B cell (primary cell): ENCODE measurements around the gene ATP5F1A. TPM values are rescaled to one million over a fixed set of nuclear protein-coding genes. Genes with fewer than 3 reads are reported as not detected.

ENCODE experiments used
- ATAC-seq: fragments of 200-7000 bp; cut with Tn5 transposase; one replicate; pipeline ENCODE4 v1.10.0; 2021; ENCODE audit warnings: low read depth, mild to moderate bottlenecking, moderate number of reproducible peaks, moderate library complexity
- CTCF ChIA-PET: fragments of 350-600 bp; sonication (Branson Sonifier 250); formaldehyde crosslinking; loops from one replicate; lab custom pipeline; 2021; ENCODE audit warnings: antibody characterized with exemption, inconsistent platforms; lab: Charles Lee
- POLR2A ChIA-PET: fragments of 350-600 bp; sonication (Branson Sonifier 250); formaldehyde crosslinking; loops from one replicate; lab custom pipeline; 2021; ENCODE audit warnings: antibody characterized with exemption; lab: Charles Lee
- DNase-seq: peaks from one replicate; pipeline ENCODE4 v3.0.0; 2013
- H2AFZ ChIP-seq: 2 replicates; pipeline ENCODE4 v1.6.1; 2012; ENCODE audit warnings: mild to moderate bottlenecking, low read depth, low read length; ENCODE audit not compliant: insufficient read depth, poor library complexity, severe bottlenecking
- H3K27ac ChIP-seq, 2 donors: 1 replicate in 1 of 2; 2 replicates in 1 of 2; pipeline ENCODE4 v1.5.1; 2012 to 2013; ENCODE audit warnings: low read length in 2 of 2, mild to moderate bottlenecking in 2 of 2, moderate library complexity in 1 of 2
- H3K27me3 ChIP-seq, 4 experiments: fragments of 200-600 bp in 1 of 4; sonication (generic) in 1 of 4; replicated peaks in 1 of 4; 1 replicate in 2 of 4; 2 replicates in 2 of 4; pipeline versions ENCODE4 v1.6.1 to v1.7.0; 2013 to 2016; ENCODE audit warnings: low read length in 3 of 4, mild to moderate bottlenecking in 2 of 4, mixed read lengths in 1 of 4, moderate library complexity in 1 of 4; ENCODE audit not compliant: insufficient read depth in 4 of 4, control insufficient read depth in 3 of 4; ENCODE audit errors: control extremely low read depth in 1 of 4
- H3K36me3 ChIP-seq, 2 experiments: replicated peaks in 1 of 2; 1 replicate in 1 of 2; 2 replicates in 1 of 2; pipeline versions ENCODE4 v1.6.1 to v1.7.1; 2013; ENCODE audit warnings: low read length in 1 of 2; ENCODE audit not compliant: insufficient read depth in 2 of 2, control insufficient read depth in 1 of 2; ENCODE audit errors: control extremely low read depth in 1 of 2, extremely low read depth in 1 of 2
- H3K4me1 ChIP-seq, 2 donors: fragments of 200-600 bp in 1 of 2; sonication (generic) in 1 of 2; 1 replicate in 1 of 2; 2 replicates in 1 of 2; pipeline versions ENCODE4 v1.5.1 to v1.6.1; 2013 to 2017; ENCODE audit warnings: low read length in 2 of 2; ENCODE audit not compliant: control insufficient read depth in 2 of 2, insufficient read depth in 2 of 2
- H3K4me2 ChIP-seq: replicated peaks from 2 replicates; pipeline ENCODE3; 2012; ENCODE audit warnings: mild to moderate bottlenecking, low read depth, low read length; ENCODE audit not compliant: poor library complexity, severe bottlenecking
- H3K4me3 ChIP-seq, 5 experiments: fragments of 200-600 bp in 1 of 5; sonication (generic) in 1 of 5; 1 replicate in 3 of 5; 2 replicates in 2 of 5; pipeline versions ENCODE4 v1.5.1 to v1.7.0; 2011 to 2016; ENCODE audit warnings: low read length in 4 of 5, mild to moderate bottlenecking in 4 of 5, low read depth in 2 of 5, control low read depth in 1 of 5, moderate library complexity in 1 of 5; ENCODE audit not compliant: insufficient read depth in 1 of 5; ENCODE audit errors: control extremely low read depth in 1 of 5, extremely low read depth in 1 of 5
- H3K79me2 ChIP-seq: fragments of 200-600 bp; sonication (generic); one replicate; pipeline ENCODE4 v1.6.0; 2016; ENCODE audit warnings: low read length; ENCODE audit not compliant: control insufficient read depth, insufficient read depth
- H3K9ac ChIP-seq: fragments of 200-600 bp; sonication (generic); 2 replicates; pipeline ENCODE4 v1.6.1; 2017; ENCODE audit warnings: mild to moderate bottlenecking, low read length, moderate library complexity
- H3K9me3 ChIP-seq, 3 donors: one replicate each; pipeline versions ENCODE4 v1.6.1 to v1.7.1; 2013; ENCODE audit warnings: low read length in 2 of 3; ENCODE audit not compliant: control insufficient read depth in 2 of 3, insufficient read depth in 1 of 3; ENCODE audit errors: control extremely low read depth in 1 of 3
- H4K20me1 ChIP-seq: 2 replicates; pipeline ENCODE4 v1.6.0; 2012; ENCODE audit warnings: mild to moderate bottlenecking, low read length; ENCODE audit not compliant: insufficient read depth, control insufficient read depth, poor library complexity, severe bottlenecking
- H3K27ac Mint-ChIP-seq: one replicate; pipeline ENCODE4 v1.8.0; 2021; ENCODE audit warnings: mixed read lengths
- H3K27me3 Mint-ChIP-seq: one replicate; pipeline ENCODE4 v1.8.0; 2021; ENCODE audit warnings: mixed read lengths
- H3K4me1 Mint-ChIP-seq: one replicate; pipeline ENCODE4 v1.8.0; 2021; ENCODE audit warnings: mixed read lengths
- H3K4me3 Mint-ChIP-seq: one replicate; pipeline ENCODE4 v1.8.0; 2021; ENCODE audit warnings: mixed read lengths
- H3K9me3 Mint-ChIP-seq: one replicate; pipeline ENCODE4 v1.8.0; 2022; ENCODE audit warnings: mixed read lengths; ENCODE audit not compliant: insufficient read depth
- EZH2 ChIP-seq: IDR thresholded peaks from 2 replicates; pipeline ENCODE4 v1.6.1; 2012; ENCODE audit warnings: borderline replicate concordance, low read depth, mild to moderate bottlenecking, moderate library complexity, low read length; ENCODE audit not compliant: insufficient read depth, poor library complexity, severe bottlenecking
- WGBS: methylation state at CpG from one replicate; pipeline ENCODE4 v1.1.5; 2013; ENCODE audit warnings: missing lambda C conversion rate; ENCODE audit not compliant: insufficient coverage; 5-methylcytosine and 5-hydroxymethylcytosine counted together
- intact Hi-C: fragments of 100-400 bp; cut with micrococcal nuclease; formaldehyde crosslinking; loops from one replicate; pipeline ENCODE4 v1.10.0; 2022
- polyA plus RNA-seq: library from polyadenylated mRNA; depleted of rRNA; stranded (reverse); fragments of >200 nt; gene quantifications from 2 replicates; pipeline ENCODE4 v1.2.3, GENCODE V29; 2012
- total RNA-seq, 2 donors: library from RNA; stranded (reverse); fragments of 120-200 nt in 1 of 2; gene quantifications; 1 replicate in 1 of 2; 2 replicates in 1 of 2; pipeline versions ENCODE4 v1.2.3 to v1.2.4, GENCODE V29; 2013 to 2022
- TF ChIP-seq, protein P1 (sequence below): fragments of 200-600 bp; IDR thresholded peaks from one replicate; pipeline ENCODE4 v1.8.0; 2022; ENCODE audit warnings: antibody characterized with exemption, mild to moderate bottlenecking

Gene ATP5F1A
- total and polyA plus RNA-seq, 2 donors (not counting 1 experiment from before 2014, with no cell fraction given) = 225 to 235 TPM

DNA sequence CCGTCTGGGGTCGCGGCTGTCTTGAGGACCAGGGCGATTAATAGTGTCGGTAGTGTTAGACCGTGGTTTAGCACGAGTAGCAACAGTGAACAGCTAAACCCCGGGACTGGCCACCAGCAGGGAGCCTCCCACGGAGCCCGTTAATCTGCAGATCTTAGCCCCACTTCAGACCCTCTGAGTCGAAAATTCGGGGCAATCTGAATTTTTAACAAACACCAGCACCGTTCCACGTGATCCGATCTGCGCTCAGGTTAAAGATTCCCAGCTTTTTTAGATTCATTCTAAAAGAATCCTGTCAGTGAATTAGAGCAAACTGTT, 479 bp upstream of the ATP5F1A start:
- intact Hi-C loops = loop anchor here (1.0 kb wide), 3 partner anchors 76 to 411 kb away; partner anchors contain the start of gene EPG5
- Mint-ChIP-seq H3K27me3 (no peaks in the 10 kb centered on the region), H3K27ac (peak overlapping the region; percentile 97), H3K9me3 (no peaks in the 10 kb centered on the region), H3K4me3 (peak overlapping the region; percentile 99), H3K4me1 (peaks cover 27% of the 10 kb centered on the region)
- ChIA-PET POLR2A (interaction anchor here (0.7 kb wide), 2 partner anchors 57 to 524 kb away, joined by 3 to 12 read pairs; no protein-coding TSS in a partner anchor), CTCF (interaction anchor here (0.7 to 2.8 kb wide), 2 partner anchors 75 to 86 kb away, joined by 4 to 16 read pairs; a partner anchor contains a TSS)
- Histone ChIP-seq H3K36me3 (peaks cover 0 to 9% of the 10 kb centered on the region in 2 experiments), H3K27me3 (no peaks in the 10 kb centered on the region), H3K4me3 (peak overlapping the region; percentile 64 to 80 (median 75)), H3K9ac (peak overlapping the region; percentile 80), H4K20me1 (no peaks in the 10 kb centered on the region), H2AFZ (peak overlapping the region; percentile 96), H3K27ac (peak overlapping the region; percentile 76 to 90), H3K9me3 (peaks cover 0 to 3% (median 0%) of the 10 kb centered on the region in 3 donors), H3K4me1 (peaks cover 25 to 26% of the 10 kb centered on the region in 2 donors), H3K79me2 (peaks cover 52% of the 10 kb centered on the region), H3K4me2 (peak overlapping the region; percentile 76)
- no peak for DNase-seq
- WGBS = 24% methylated on average over 10 of the region's 16 CpGs
- no peak for ATAC-seq
- TF ChIP-seq EZH2 = no peak
- TF ChIP-seq, protein P1, sequence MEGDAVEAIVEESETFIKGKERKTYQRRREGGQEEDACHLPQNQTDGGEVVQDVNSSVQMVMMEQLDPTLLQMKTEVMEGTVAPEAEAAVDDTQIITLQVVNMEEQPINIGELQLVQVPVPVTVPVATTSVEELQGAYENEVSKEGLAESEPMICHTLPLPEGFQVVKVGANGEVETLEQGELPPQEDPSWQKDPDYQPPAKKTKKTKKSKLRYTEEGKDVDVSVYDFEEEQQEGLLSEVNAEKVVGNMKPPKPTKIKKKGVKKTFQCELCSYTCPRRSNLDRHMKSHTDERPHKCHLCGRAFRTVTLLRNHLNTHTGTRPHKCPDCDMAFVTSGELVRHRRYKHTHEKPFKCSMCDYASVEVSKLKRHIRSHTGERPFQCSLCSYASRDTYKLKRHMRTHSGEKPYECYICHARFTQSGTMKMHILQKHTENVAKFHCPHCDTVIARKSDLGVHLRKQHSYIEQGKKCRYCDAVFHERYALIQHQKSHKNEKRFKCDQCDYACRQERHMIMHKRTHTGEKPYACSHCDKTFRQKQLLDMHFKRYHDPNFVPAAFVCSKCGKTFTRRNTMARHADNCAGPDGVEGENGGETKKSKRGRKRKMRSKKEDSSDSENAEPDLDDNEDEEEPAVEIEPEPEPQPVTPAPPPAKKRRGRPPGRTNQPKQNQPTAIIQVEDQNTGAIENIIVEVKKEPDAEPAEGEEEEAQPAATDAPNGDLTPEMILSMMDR = no peak

DNA sequence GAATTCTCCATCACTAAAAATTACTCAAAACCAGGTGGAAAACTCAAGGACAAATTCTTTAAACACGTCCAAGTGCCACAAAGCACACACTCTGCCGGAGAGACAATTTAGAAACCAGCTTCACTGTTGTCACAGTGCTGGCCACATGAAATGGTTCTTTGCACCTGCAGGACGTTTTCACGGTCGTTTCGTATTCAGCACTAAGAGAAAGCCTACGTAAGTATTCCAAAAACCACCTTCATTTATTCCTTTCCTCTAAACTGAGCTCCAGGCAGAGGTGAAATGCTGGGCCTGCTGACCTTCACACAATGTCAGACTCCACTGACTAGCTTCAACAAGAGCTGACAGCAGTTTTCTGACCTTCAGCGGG, 680 bp downstream of the ATP5F1A start:
- 0% methylated on average over 7 of the region's 8 CpGs for WGBS
- Histone ChIP-seq H3K27me3 (no peaks in the 10 kb centered on the region), H3K9me3 (peaks cover 0 to 3% (median 0%) of the 10 kb centered on the region in 3 donors), H3K27ac (peak overlapping the region; percentile 76 to 90), H2AFZ (peak overlapping the region; percentile 96), H3K4me3 (peak overlapping the region; percentile 66 to 80 (median 75)), H3K36me3 (peaks cover 0 to 18% of the 10 kb centered on the region in 2 experiments), H3K4me2 (peak overlapping the region; percentile 76), H3K9ac (peak overlapping the region; percentile 80), H3K79me2 (peaks cover 57% of the 10 kb centered on the region), H4K20me1 (no peaks in the 10 kb centered on the region), H3K4me1 (peaks cover 25 to 26% of the 10 kb centered on the region in 2 donors)
- Mint-ChIP-seq H3K27me3 (no peaks in the 10 kb centered on the region), H3K27ac (peak overlapping the region; percentile 97), H3K9me3 (no peaks in the 10 kb centered on the region), H3K4me3 (peak overlapping the region; percentile 99), H3K4me1 (peaks cover 27% of the 10 kb centered on the region)
- intact Hi-C loops = no loop called here
- ChIA-PET POLR2A (interaction anchor here (0.7 to 1.1 kb wide), 2 partner anchors 15 to 76 kb away, joined by 3 to 5 read pairs; no protein-coding TSS in a partner anchor), CTCF (interaction anchor here (1.0 to 2.8 kb wide), 3 partner anchors 24 to 432 kb away, joined by 3 to 16 read pairs (median 8); a partner anchor contains a TSS)
- no peak for TF ChIP-seq EZH2
- TF ChIP-seq, protein P1 = no peak
- DNase-seq (no peak), ATAC-seq (no peak)
